ENCODE measurements around the gene H2AZ2. TPM values are rescaled to one million over a fixed set of nuclear protein-coding genes. Genes with fewer than 3 reads are reported as not detected.

H2AZ2 gene
- total RNA-seq, 4 donors from 2014 or later = 55.1 to 85.2 (median 75.7) TPM

DNA sequence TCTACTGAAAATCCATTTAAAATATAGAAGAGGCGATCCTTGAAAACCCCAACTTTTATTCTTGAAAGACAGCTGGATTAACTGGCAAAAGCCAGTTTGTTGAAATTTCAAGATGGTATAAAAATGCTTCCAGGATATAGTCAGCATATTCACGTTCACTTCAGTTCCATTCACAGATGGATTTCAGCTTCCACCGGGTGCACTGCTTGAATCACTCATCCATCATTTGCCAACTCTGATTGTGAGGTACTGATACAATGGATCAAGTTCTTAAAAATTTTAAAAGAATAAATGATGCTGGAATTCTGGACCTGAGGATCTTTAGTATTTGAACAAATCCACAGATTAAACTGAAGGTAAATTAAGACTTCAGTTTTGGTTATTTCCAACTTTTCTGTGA is 35.0 kb upstream of the H2AZ2 start:
- Histone ChIP-seq H3K4me1 (peaks cover 63% of the 10 kb centered on the region), H3K36me3 (no peaks in the 10 kb centered on the region), H3K27me3 (no peaks in the 10 kb centered on the region), H3K9me3 (no peaks in the 10 kb centered on the region), H3K27ac (no peak overlapping the region), H3K4me3 (peak overlapping the region; percentile 29)
- DNase-seq (ENCODE audit: low spot score in 2 of 2) = no peak
- TF ChIP-seq CTCF (IDR thresholded peaks at IDR 0.05) (no peak), POLR2A (IDR thresholded peaks at IDR 0.05) (no peak), POLR2AphosphoS5 (IDR thresholded peaks at IDR 0.05) (no peak), EP300 (IDR thresholded peaks at IDR 0.05) (no peak)
- WGBS = 41% methylated on average over 3 of the region's 3 CpGs

DNA sequence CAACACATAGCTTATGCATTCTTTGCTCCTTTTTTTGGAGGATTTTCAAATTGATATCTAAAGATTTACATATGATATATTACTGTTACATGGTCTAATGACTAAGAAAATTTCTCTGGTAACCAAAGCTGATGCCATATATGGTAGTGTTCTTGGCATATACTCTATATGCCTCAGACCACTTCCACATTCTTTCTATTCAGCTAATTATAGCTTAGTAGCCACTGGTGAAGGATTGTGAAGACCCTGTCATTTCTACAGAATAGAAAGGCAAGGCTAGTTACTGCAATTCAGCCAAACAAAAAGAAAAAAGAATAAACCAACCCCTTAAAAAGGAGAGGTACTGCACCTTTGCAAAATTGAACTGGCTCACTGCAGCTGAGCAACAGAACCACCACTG is 33.7 kb upstream of the H2AZ2 start:
- Histone ChIP-seq H3K27me3 (no peaks in the 10 kb centered on the region), H3K4me1 (peaks cover 61% of the 10 kb centered on the region), H3K36me3 (no peaks in the 10 kb centered on the region), H3K4me3 (peak overlapping the region; percentile 29), H3K9me3 (no peaks in the 10 kb centered on the region), H3K27ac (no peak overlapping the region)
- no peak for TF ChIP-seq POLR2AphosphoS5 (IDR thresholded peaks at IDR 0.05)
- TF ChIP-seq POLR2A (IDR thresholded peaks at IDR 0.05) = no peak
- TF ChIP-seq EP300 (IDR thresholded peaks at IDR 0.05) = no peak
- TF ChIP-seq CTCF (IDR thresholded peaks at IDR 0.05) = no peak
- no peak for DNase-seq (ENCODE audit: low spot score in 2 of 2)

DNA sequence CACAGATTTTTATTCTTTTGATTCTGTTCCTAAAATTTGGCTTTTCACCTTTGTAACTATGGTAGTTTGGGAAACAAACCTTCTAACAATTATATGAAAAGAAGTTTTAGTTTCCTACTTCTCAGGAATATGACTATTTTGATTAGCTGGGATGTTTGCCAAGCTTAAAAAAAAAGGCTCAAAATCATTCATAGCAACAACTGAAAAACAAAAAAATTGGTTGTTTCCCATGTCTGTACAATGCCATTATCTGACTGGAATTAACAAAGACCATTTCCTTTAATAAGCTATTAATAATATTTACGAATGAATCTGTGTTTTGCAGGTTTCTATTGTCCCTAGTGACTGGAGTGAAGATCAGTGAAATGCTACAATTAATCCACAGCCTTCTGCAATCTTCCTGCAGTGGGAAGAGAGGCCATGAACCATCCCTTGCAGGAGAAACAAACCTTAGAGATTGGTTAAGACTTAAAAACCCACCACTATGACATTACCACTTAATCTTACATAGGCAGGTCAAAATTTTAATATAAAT is 33.2 kb upstream of the H2AZ2 start:
- Histone ChIP-seq H3K27ac (no peak overlapping the region), H3K4me3 (peak overlapping the region; percentile 29), H3K4me1 (peaks cover 56% of the 10 kb centered on the region)

DNA sequence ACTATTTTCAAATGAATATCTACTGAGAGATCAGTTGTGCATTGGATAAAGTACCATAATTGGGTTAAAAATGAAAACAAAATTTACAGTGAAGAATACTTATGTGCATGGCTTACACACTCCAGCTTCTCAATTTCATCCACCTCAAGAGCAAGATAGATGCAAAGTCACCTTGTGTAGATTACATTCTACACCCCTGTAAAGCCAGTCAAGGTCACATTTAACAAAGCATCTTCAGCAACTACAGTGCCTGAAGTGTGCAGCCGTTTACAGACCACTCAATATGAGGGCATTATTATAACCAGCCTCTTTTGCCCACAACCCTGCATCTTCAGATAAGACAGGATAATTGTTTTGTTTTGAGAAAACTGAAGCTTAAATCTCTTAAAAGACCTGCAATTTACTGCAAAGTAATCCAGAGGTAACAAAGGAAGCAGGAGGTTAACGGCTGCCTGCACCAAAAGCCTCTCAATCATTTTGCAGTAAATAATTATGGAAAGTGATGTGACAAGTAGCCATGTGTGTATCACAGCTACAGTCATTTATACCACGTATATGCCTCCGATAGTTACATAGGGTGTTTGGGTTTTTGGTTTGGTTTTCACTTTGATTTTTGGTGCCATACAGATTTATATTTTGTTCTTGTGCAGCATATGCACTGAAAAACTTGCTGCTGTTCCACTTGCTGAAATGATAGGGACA is 32.6 kb upstream of the H2AZ2 start:
- H3K27ac ChIP-seq = no peak overlapping the region
- 32% methylated on average over 4 of the region's 4 CpGs for WGBS

More for the DNA sequence above, 33.2 kb upstream of the H2AZ2 start:
- Histone ChIP-seq H3K9me3 (no peaks in the 10 kb centered on the region), H3K27me3 (no peaks in the 10 kb centered on the region), H3K36me3 (no peaks in the 10 kb centered on the region)
- no peak for DNase-seq (ENCODE audit: low spot score in 2 of 2)
- 17% methylated on average over 1 of the region's 1 CpG for WGBS
- no peak for TF ChIP-seq POLR2A (IDR thresholded peaks at IDR 0.05)
- TF ChIP-seq CTCF (IDR thresholded peaks at IDR 0.05) = no peak
- no peak for TF ChIP-seq POLR2AphosphoS5 (IDR thresholded peaks at IDR 0.05)

More for the DNA sequence above, 32.6 kb upstream of the H2AZ2 start:
- peak overlapping the region; percentile 29 for H3K4me3 ChIP-seq
- no peaks in the 10 kb centered on the region for H3K9me3 ChIP-seq
- DNase-seq (ENCODE audit: low spot score in 2 of 2) = no peak
- H3K36me3 ChIP-seq = no peaks in the 10 kb centered on the region
- no peak for TF ChIP-seq POLR2AphosphoS5 (IDR thresholded peaks at IDR 0.05)
- no peak for TF ChIP-seq EP300 (IDR thresholded peaks at IDR 0.05)
- no peak for TF ChIP-seq POLR2A (IDR thresholded peaks at IDR 0.05)
- TF ChIP-seq CTCF (IDR thresholded peaks at IDR 0.05) = no peak
- H3K4me1 ChIP-seq = peaks cover 54% of the 10 kb centered on the region
- no peaks in the 10 kb centered on the region for H3K27me3 ChIP-seq

All from suprapubic skin (tissue), 4 donors.